ENCODE data around the gene UBE2D1.

GRCh38 chr10:58347967-58348366 lies 13.2 kb downstream of the UBE2D1 start:
- TF ChIP-seq CTCF (IDR thresholded peaks at IDR 0.05) (no peak), POLR2A (IDR thresholded peaks at IDR 0.05) (no peak)

All from body of pancreas (tissue), 4 donors.